HCT116 (cell line): ENCODE results near the gene COMMD4. TPM values are rescaled to one million over a fixed set of nuclear protein-coding genes. Genes with fewer than 3 reads are reported as not detected.

Experiments used
- ATAC-seq: fragments of 200-7000 bp; cut with Tn5 transposase; 2 replicates; pipeline ENCODE4 v1.9.1; 2020; ENCODE audit warnings: mild to moderate bottlenecking, moderate library complexity
- BruUV-seq: library from RNA; stranded (reverse); fragments of 400-500 nt; replicated peaks from 2 replicates; lab custom pipeline; 2021; lab: Mats Ljungman, UMichigan
- CTCF ChIA-PET: fragments of 300-600 bp; sonication (Branson Sonifier 250); formaldehyde crosslinking; loops from one replicate; lab custom pipeline; 2021; ENCODE audit warnings: antibody characterized with exemption; lab: Charles Lee
- POLR2A ChIA-PET: fragments of 300-600, 350-600 bp; sonication (Branson Sonifier 250); formaldehyde crosslinking; loops from one replicate; lab custom pipeline; 2021; ENCODE audit warnings: antibody characterized with exemption; lab: Charles Lee
- RAD21 ChIA-PET, 2 experiments: fragments of 300-600 bp; sonication (Branson Sonifier 250); formaldehyde crosslinking; loops; one replicate each; lab custom pipeline; 2023; ENCODE audit warnings: low total read pairs in 2 of 2; ENCODE audit not compliant: uncharacterized antibody in 2 of 2, unreplicated experiment in 2 of 2, low non-redundant PET in 1 of 2; lab: Charles Lee
- DNase-seq: peaks from one replicate; pipeline ENCODE4 v3.0.0-alpha.2; 2010; ENCODE audit warnings: low read depth, low spot score
- H2AFZ ChIP-seq: fragments of 200-600 bp; shearing (Covaris generic), sonication (generic); 2 replicates; pipeline ENCODE4 v1.6.1; 2017; ENCODE audit warnings: low read depth, mixed run types, mixed read lengths, antibody characterized with exemption, low read length; ENCODE audit not compliant: poor library complexity, severe bottlenecking
- H3K27ac ChIP-seq: 2 replicates; pipeline ENCODE4 v1.5.1; 2012; ENCODE audit warnings: low read depth, low read length
- H3K27me3 ChIP-seq: fragments of 200-600 bp; sonication (generic); 2 replicates; pipeline ENCODE4 v1.6.1; 2016; ENCODE audit warnings: mixed run types, low read length, mixed read lengths; ENCODE audit not compliant: insufficient read depth
- H3K36me3 ChIP-seq, 2 experiments: fragments of 200-500 bp in 1 of 2; fragments of 200-600 bp in 1 of 2; sonication (Bioruptor generic) in 1 of 2; sonication (generic) in 1 of 2; 2 replicates each; pipeline versions ENCODE4 v1.5.1 to v1.6.1; 2014 to 2016; ENCODE audit warnings: low read length in 2 of 2, inconsistent platforms in 1 of 2, mixed read lengths in 1 of 2, mixed run types in 1 of 2; ENCODE audit not compliant: insufficient read depth in 2 of 2, control insufficient read depth in 1 of 2
- H3K4me1 ChIP-seq, 2 experiments: fragments of 200-600 bp in 1 of 2; sonication (generic) in 1 of 2; 2 replicates each; pipeline versions ENCODE4 v1.5.1 to v1.6.1; 2012 to 2017; ENCODE audit warnings: low read length in 2 of 2, inconsistent platforms in 1 of 2, mild to moderate bottlenecking in 1 of 2, mixed read lengths in 1 of 2, mixed run types in 1 of 2, moderate library complexity in 1 of 2; ENCODE audit not compliant: insufficient read depth in 2 of 2, control insufficient read depth in 1 of 2
- H3K4me2 ChIP-seq: fragments of 200-600 bp; sonication (generic); 2 replicates; pipeline ENCODE4 v1.6.1; 2017; ENCODE audit warnings: mixed run types, low read length, mixed read lengths
- H3K4me3 ChIP-seq, 2 experiments: fragments of 200-600 bp in 1 of 2; sonication (generic) in 1 of 2; replicated peaks in 1 of 2; 2 replicates each; pipeline ENCODE4 v1.5.1; 2011 to 2016; ENCODE audit warnings: low read length in 2 of 2, control low read depth in 1 of 2, low read depth in 1 of 2, mild to moderate bottlenecking in 1 of 2, mixed read lengths in 1 of 2, mixed run types in 1 of 2
- H3K79me2 ChIP-seq: fragments of 200-600 bp; sonication (generic); 2 replicates; pipeline ENCODE4 v1.6.1; 2017; ENCODE audit warnings: mild to moderate bottlenecking, mixed run types, low read length, moderate library complexity, mixed read lengths; ENCODE audit not compliant: insufficient read depth
- H3K9ac ChIP-seq: fragments of 200-600 bp; sonication (generic); 2 replicates; pipeline ENCODE4 v1.6.1; 2016; ENCODE audit warnings: low read length, mixed read lengths
- H3K9me2 ChIP-seq: fragments of 200-600 bp; sonication (generic), shearing (Covaris generic); 2 replicates; pipeline ENCODE4 v1.6.1; 2017; ENCODE audit warnings: mixed run types, mild to moderate bottlenecking, moderate library complexity; ENCODE audit not compliant: insufficient read depth
- H3K9me3 ChIP-seq, 2 experiments: fragments of 200-500 bp in 1 of 2; fragments of 200-600 bp in 1 of 2; sonication (Bioruptor generic) in 1 of 2; sonication (generic) in 1 of 2; 2 replicates each; pipeline ENCODE4 v1.6.1; 2014 to 2017; ENCODE audit warnings: low read length in 2 of 2, mixed read lengths in 2 of 2, inconsistent platforms in 1 of 2, low read depth in 1 of 2, mild to moderate bottlenecking in 1 of 2, mixed run types in 1 of 2, moderate library complexity in 1 of 2; ENCODE audit not compliant: control insufficient read depth in 1 of 2, insufficient read depth in 1 of 2
- H4K20me1 ChIP-seq: fragments of 200-600 bp; sonication (generic), shearing (Covaris generic); 2 replicates; pipeline ENCODE4 v1.6.1; 2017; ENCODE audit warnings: mixed run types, mild to moderate bottlenecking, moderate library complexity; ENCODE audit not compliant: insufficient read depth
- CBX3 ChIP-seq: IDR thresholded peaks from 2 replicates; pipeline ENCODE4 v1.6.1; 2012; ENCODE audit warnings: low read depth
- CEBPB ChIP-seq: IDR thresholded peaks from 2 replicates; pipeline ENCODE4 v1.6.1; 2012; ENCODE audit warnings: low read depth
- CTCF ChIP-seq, 3 experiments: fragments of 200-600 bp in 1 of 3; sonication (generic) in 1 of 3; IDR thresholded peaks in 2 of 3; conservative IDR thresholded peaks in 1 of 3; 2 replicates each; pipeline ENCODE4 v1.5.1; 2012 to 2017; ENCODE audit warnings: low read depth in 2 of 3, low read length in 2 of 3, antibody characterized with exemption in 1 of 3, borderline replicate concordance in 1 of 3, control low read depth in 1 of 3, mild to moderate bottlenecking in 1 of 3, mixed read lengths in 1 of 3, mixed run types in 1 of 3, moderate library complexity in 1 of 3; ENCODE audit not compliant: insufficient read depth in 1 of 3
- EGR1 ChIP-seq: IDR thresholded peaks from 2 replicates; pipeline ENCODE4 v1.6.1; 2012; ENCODE audit warnings: low read depth
- EZH2phosphoT487 ChIP-seq: fragments of 200-600 bp; IDR thresholded peaks from 2 replicates; pipeline ENCODE4 v1.6.1; 2018; ENCODE audit warnings: antibody characterized with exemption, borderline replicate concordance
- FOSL1 ChIP-seq: IDR thresholded peaks from 2 replicates; pipeline ENCODE4 v1.6.1; 2012; ENCODE audit warnings: low read depth
- JUND ChIP-seq: IDR thresholded peaks from 2 replicates; pipeline ENCODE4 v1.6.1; 2012
- POLR2A ChIP-seq: IDR thresholded peaks from 2 replicates; pipeline ENCODE4 v1.7.0; 2011; ENCODE audit warnings: borderline replicate concordance; ENCODE audit not compliant: insufficient read depth, insufficient read length; ENCODE audit errors: extremely low read depth
- POLR2AphosphoS5 ChIP-seq: IDR thresholded peaks from 2 replicates; pipeline ENCODE4 v1.6.1; 2011; ENCODE audit warnings: mild to moderate bottlenecking, low read depth, low read length, moderate library complexity
- REST ChIP-seq: IDR thresholded peaks from 2 replicates; pipeline ENCODE4 v1.6.1; 2012; ENCODE audit warnings: low read depth
- SP1 ChIP-seq: IDR thresholded peaks from 2 replicates; pipeline ENCODE4 v1.6.1; 2012; ENCODE audit warnings: low read depth
- TCF7L2 ChIP-seq: IDR thresholded peaks from 2 replicates; pipeline ENCODE4 v1.7.0; 2011; ENCODE audit warnings: borderline replicate concordance, inconsistent platforms; ENCODE audit not compliant: insufficient read depth, insufficient read length; ENCODE audit errors: extremely low read depth
- YY1 ChIP-seq: IDR thresholded peaks from 2 replicates; pipeline ENCODE4 v1.6.1; 2011; ENCODE audit warnings: low read length, low read depth, moderate library complexity, mild to moderate bottlenecking; ENCODE audit not compliant: insufficient replicate concordance; ENCODE audit errors: extremely low read depth
- ZFX ChIP-seq: fragments of 450-650 bp; IDR thresholded peaks from 2 replicates; pipeline ENCODE4 v1.6.1; 2017
- intact Hi-C: fragments of 100-400 bp; cut with micrococcal nuclease; formaldehyde crosslinking; loops from 2 replicates; pipeline ENCODE4 v1.10.0; 2022
- total RNA-seq: library from RNA; stranded (reverse); gene quantifications from one replicate; pipeline ENCODE4 v1.2.1, GENCODE V29; 2021; ENCODE audit not compliant: unreplicated experiment

Gene COMMD4
- total RNA-seq, 1 experiment from 2014 or later: 141 TPM

- TF ChIP-seq REST (no peak), ZFX (peak; percentile 51), EGR1 (peak; percentile 48; the same call in 1 of the 2 replicates), CBX3 (no peak)
Observed at GRCh38 chr15:75347222-75348033, 11.6 kb downstream of the COMMD4 start (continued).

- H3K4me1 ChIP-seq: peaks cover 6 to 15% of the 10 kb centered on the region in 2 experiments; a peak in 3 of 4 replicates
- no peaks in the 10 kb centered on the region for H3K79me2 ChIP-seq
- BruUV-seq: no TSS peak
- H2AFZ ChIP-seq: no peak overlapping the region
- no peaks in the 10 kb centered on the region for H3K9me2 ChIP-seq
- ChIA-PET CTCF (no interaction called here), RAD21 (interaction anchor here in 1 of 2 experiments (0.6 kb wide), 1 partner anchor 300 kb away, joined by 6 read pairs; the partner anchor contains the start of gene SNX33), POLR2A (no interaction called here)
- no peaks in the 10 kb centered on the region for H4K20me1 ChIP-seq
- DNase-seq (no peak), ATAC-seq (peak; percentile 1; the same call in 1 of the 2 replicates)
- H3K9ac ChIP-seq: peak overlapping the region; percentile 81
- peak overlapping the region; percentile 85 for H3K27ac ChIP-seq
- intact Hi-C loops: no loop called here
- no peaks in the 10 kb centered on the region for H3K27me3 ChIP-seq
- no peaks in the 10 kb centered on the region for H3K36me3 ChIP-seq
- peak overlapping the region; percentile 78 to 87 for H3K4me3 ChIP-seq
- H3K4me2 ChIP-seq: peak overlapping the region; percentile 93
- no peaks in the 10 kb centered on the region for H3K9me3 ChIP-seq
- TF ChIP-seq FOSL1 (no peak), REST (no peak), YY1 (no peak), ZFX (no peak), POLR2AphosphoS5 (no peak), CTCF (IDR thresholded peaks at IDR 0.05 in 2 of 3, conservative IDR thresholded peaks at IDR 0.05 in 1 of 3; ENCODE audit: borderline replicate concordance in 1 of 3, insufficient read depth in 1 of 3, low read depth in 2 of 3, low read length in 2 of 3) (no peak), EGR1 (no peak), TCF7L2 (no peak), EZH2phosphoT487 (no peak), SP1 (no peak), POLR2A (no peak), JUND (no peak), CEBPB (no peak)
Observed at GRCh38 chr15:75348034-75348561, 12.2 kb downstream of the COMMD4 start.
